Measurements from ENCODE around the gene AP4M1. TPM values are rescaled to one million over a fixed set of nuclear protein-coding genes. Genes with fewer than 3 reads are reported as not detected.
"Not testable (repeated sequence)": the region's sequence is repeated elsewhere in the genome, so short reads cannot be mapped to it uniquely, and the experiment has no call there.

AP4M1 gene
- total RNA-seq, 1 donor from 2014 or later: 16.9 TPM

- no peak for DNase-seq (ENCODE audit: low spot score)
- H3K9me3 Mint-ChIP-seq (ENCODE audit: low read depth): no peaks in the 10 kb centered on the region
- no peak for TF ChIP-seq CTCF (IDR thresholded peaks at IDR 0.05)
- no peaks in the 10 kb centered on the region for H3K36me3 Mint-ChIP-seq (ENCODE audit: low read depth)
- no peaks in the 10 kb centered on the region for H3K27me3 Mint-ChIP-seq (ENCODE audit: low read depth)
- H3K4me1 Mint-ChIP-seq (ENCODE audit: low read depth): no peaks in the 10 kb centered on the region
- no peak overlapping the region for H3K27ac Mint-ChIP-seq (ENCODE audit: unreplicated experiment)
- no peak overlapping the region for H3K4me3 Mint-ChIP-seq (ENCODE audit: unreplicated experiment)
Observed at GRCh38 chr7:100137851-100138760, 36.7 kb downstream of the AP4M1 start.

- H3K4me3 Mint-ChIP-seq (ENCODE audit: unreplicated experiment): no peak overlapping the region
- TF ChIP-seq CTCF (IDR thresholded peaks at IDR 0.05): no peak
- no peak for DNase-seq (ENCODE audit: low spot score)
- H3K9me3 Mint-ChIP-seq (ENCODE audit: low read depth): no peaks in the 10 kb centered on the region
- no peaks in the 10 kb centered on the region for H3K4me1 Mint-ChIP-seq (ENCODE audit: low read depth)
- no peak overlapping the region for H3K27ac Mint-ChIP-seq (ENCODE audit: unreplicated experiment)
- no peaks in the 10 kb centered on the region for H3K36me3 Mint-ChIP-seq (ENCODE audit: low read depth)
- no peaks in the 10 kb centered on the region for H3K27me3 Mint-ChIP-seq (ENCODE audit: low read depth)
Observed at GRCh38 chr7:100141555-100141949, 40.1 kb downstream of the AP4M1 start.

GRCh38 chr7:100142461-100142860 is 41.0 kb downstream of the AP4M1 start:
- no peaks in the 10 kb centered on the region for H3K27me3 Mint-ChIP-seq (ENCODE audit: low read depth)
- no peak overlapping the region for H3K4me3 Mint-ChIP-seq (ENCODE audit: unreplicated experiment)
- H3K4me1 Mint-ChIP-seq (ENCODE audit: low read depth): no peaks in the 10 kb centered on the region
- H3K9me3 Mint-ChIP-seq (ENCODE audit: low read depth): no peaks in the 10 kb centered on the region
- no peak overlapping the region for H3K27ac Mint-ChIP-seq (ENCODE audit: unreplicated experiment)
- no peak for DNase-seq (ENCODE audit: low spot score)
- no peaks in the 10 kb centered on the region for H3K36me3 Mint-ChIP-seq (ENCODE audit: low read depth)
- TF ChIP-seq CTCF (IDR thresholded peaks at IDR 0.05): no peak

- H3K27me3 Mint-ChIP-seq (ENCODE audit: low read depth); DNase-seq (ENCODE audit: low spot score); H3K27ac Mint-ChIP-seq (ENCODE audit: unreplicated experiment); H3K9me3 Mint-ChIP-seq (ENCODE audit: low read depth); H3K36me3 Mint-ChIP-seq (ENCODE audit: low read depth); H3K4me3 Mint-ChIP-seq (ENCODE audit: unreplicated experiment): not testable (repeated sequence)
- peaks cover 22% of the 10 kb centered on the region for H3K4me1 Mint-ChIP-seq (ENCODE audit: low read depth)
Observed at GRCh38 chr7:100146350-100146749, 44.9 kb downstream of the AP4M1 start.

- no peak overlapping the region for H3K4me3 Mint-ChIP-seq (ENCODE audit: unreplicated experiment)
- no peak overlapping the region for H3K27ac Mint-ChIP-seq (ENCODE audit: unreplicated experiment)
- DNase-seq (ENCODE audit: low spot score): no peak
- H3K36me3 Mint-ChIP-seq (ENCODE audit: low read depth): peaks cover 2% of the 10 kb centered on the region
- no peaks in the 10 kb centered on the region for H3K9me3 Mint-ChIP-seq (ENCODE audit: low read depth)
- no peaks in the 10 kb centered on the region for H3K27me3 Mint-ChIP-seq (ENCODE audit: low read depth)
- no peak for TF ChIP-seq CTCF (IDR thresholded peaks at IDR 0.05)
- H3K4me1 Mint-ChIP-seq (ENCODE audit: low read depth): peaks cover 22% of the 10 kb centered on the region
Observed at GRCh38 chr7:100147278-100147677, 45.8 kb downstream of the AP4M1 start.

- no peaks in the 10 kb centered on the region for H3K27me3 Mint-ChIP-seq (ENCODE audit: low read depth)
Observed at GRCh38 chr7:100148225-100148558, 46.7 kb downstream of the AP4M1 start.

More at GRCh38 chr7:100148225-100148558, 46.7 kb downstream of the AP4M1 start:
- Mint-ChIP-seq H3K4me1 (ENCODE audit: low read depth) (peaks cover 22% of the 10 kb centered on the region), H3K9me3 (ENCODE audit: low read depth) (no peaks in the 10 kb centered on the region), H3K36me3 (ENCODE audit: low read depth) (peaks cover 5% of the 10 kb centered on the region), H3K27ac (ENCODE audit: unreplicated experiment) (peak overlapping the region; percentile 94), H3K4me3 (ENCODE audit: unreplicated experiment) (peak overlapping the region; percentile 97)
- no peak for DNase-seq (ENCODE audit: low spot score)
- no peak for TF ChIP-seq CTCF (IDR thresholded peaks at IDR 0.05)

Data from chondrocyte (in vitro differentiated cells).